GM21529 (cell line): ENCODE measurements around the gene GNAO1.

Experiments used
- ATAC-seq: cut with Tn5 transposase; IDR thresholded peaks from one replicate; pipeline ENCODE4 v1.9.1; 2021; ENCODE audit not compliant: unreplicated experiment

The GNAO1 gene

GRCh38 chr16:56197192-56197992 is 6.1 kb downstream of the GNAO1 start:
- ATAC-seq = no peak

- peak; percentile 38 for ATAC-seq
Observed at GRCh38 chr16:56198006-56198754, 6.9 kb downstream of the GNAO1 start.

GRCh38 chr16:56198755-56199114 is 7.4 kb downstream of the GNAO1 start:
- ATAC-seq = no peak

GRCh38 chr16:56199164-56199563 is 7.9 kb downstream of the GNAO1 start:
- ATAC-seq = peak; percentile 70

GRCh38 chr16:56201030-56201429 is 9.7 kb downstream of the GNAO1 start:
- no peak for ATAC-seq

GRCh38 chr16:56202036-56202435 is 10.7 kb downstream of the GNAO1 start:
- ATAC-seq = no peak

- ATAC-seq = peak; percentile 74
Observed at GRCh38 chr16:56203052-56203451, 11.8 kb downstream of the GNAO1 start.

GRCh38 chr16:56204816-56205215 is 13.5 kb downstream of the GNAO1 start:
- no peak for ATAC-seq

GRCh38 chr16:56206951-56207350 is 15.7 kb downstream of the GNAO1 start:
- no peak for ATAC-seq

- ATAC-seq = no peak
Observed at GRCh38 chr16:56207421-56207820, 16.1 kb downstream of the GNAO1 start.

GRCh38 chr16:56211435-56211981 is 20.2 kb downstream of the GNAO1 start:
- ATAC-seq = no peak

GRCh38 chr16:56212144-56212543 is 20.9 kb downstream of the GNAO1 start:
- ATAC-seq = no peak

GRCh38 chr16:56221995-56222394 is 30.7 kb downstream of the GNAO1 start:
- no peak for ATAC-seq

GRCh38 chr16:56222474-56222997 is 31.2 kb downstream of the GNAO1 start:
- no peak for ATAC-seq

- no peak for ATAC-seq
Observed at GRCh38 chr16:56225017-56225742, 33.9 kb downstream of the GNAO1 start.

GRCh38 chr16:56226187-56226586 is 34.9 kb downstream of the GNAO1 start:
- no peak for ATAC-seq

GRCh38 chr16:56226845-56227525 is 35.7 kb downstream of the GNAO1 start:
- ATAC-seq = no peak

- ATAC-seq = no peak
Observed at GRCh38 chr16:56227936-56228335, 36.6 kb downstream of the GNAO1 start.

GRCh38 chr16:56228476-56228875 is 37.2 kb downstream of the GNAO1 start:
- no peak for ATAC-seq

GRCh38 chr16:56233795-56234566 is 42.7 kb downstream of the GNAO1 start:
- no peak for ATAC-seq
